B cell (primary cell): ENCODE data around the gene ATAD2B. TPM values are rescaled to one million over a fixed set of nuclear protein-coding genes. Genes with fewer than 3 reads are reported as not detected.

Experiments used
- ATAC-seq: fragments of 200-7000 bp; cut with Tn5 transposase; one replicate; pipeline ENCODE4 v1.10.0; 2021; ENCODE audit warnings: low read depth, mild to moderate bottlenecking, moderate number of reproducible peaks, moderate library complexity
- CTCF ChIA-PET: fragments of 350-600 bp; sonication (Branson Sonifier 250); formaldehyde crosslinking; loops from one replicate; lab custom pipeline; 2021; ENCODE audit warnings: antibody characterized with exemption, inconsistent platforms; lab: Charles Lee
- POLR2A ChIA-PET: fragments of 350-600 bp; sonication (Branson Sonifier 250); formaldehyde crosslinking; loops from one replicate; lab custom pipeline; 2021; ENCODE audit warnings: antibody characterized with exemption; lab: Charles Lee
- DNase-seq: peaks from one replicate; pipeline ENCODE4 v3.0.0; 2013
- H2AFZ ChIP-seq: 2 replicates; pipeline ENCODE4 v1.6.1; 2012; ENCODE audit warnings: mild to moderate bottlenecking, low read depth, low read length; ENCODE audit not compliant: insufficient read depth, poor library complexity, severe bottlenecking
- H3K27ac ChIP-seq, 2 donors: 1 replicate in 1 of 2; 2 replicates in 1 of 2; pipeline ENCODE4 v1.5.1; 2012 to 2013; ENCODE audit warnings: low read length in 2 of 2, mild to moderate bottlenecking in 2 of 2, moderate library complexity in 1 of 2
- H3K27me3 ChIP-seq, 4 experiments: fragments of 200-600 bp in 1 of 4; sonication (generic) in 1 of 4; replicated peaks in 1 of 4; 1 replicate in 2 of 4; 2 replicates in 2 of 4; pipeline versions ENCODE4 v1.6.1 to v1.7.0; 2013 to 2016; ENCODE audit warnings: low read length in 3 of 4, mild to moderate bottlenecking in 2 of 4, mixed read lengths in 1 of 4, moderate library complexity in 1 of 4; ENCODE audit not compliant: insufficient read depth in 4 of 4, control insufficient read depth in 3 of 4; ENCODE audit errors: control extremely low read depth in 1 of 4
- H3K36me3 ChIP-seq, 2 experiments: replicated peaks in 1 of 2; 1 replicate in 1 of 2; 2 replicates in 1 of 2; pipeline versions ENCODE4 v1.6.1 to v1.7.1; 2013; ENCODE audit warnings: low read length in 1 of 2; ENCODE audit not compliant: insufficient read depth in 2 of 2, control insufficient read depth in 1 of 2; ENCODE audit errors: control extremely low read depth in 1 of 2, extremely low read depth in 1 of 2
- H3K4me1 ChIP-seq, 2 donors: fragments of 200-600 bp in 1 of 2; sonication (generic) in 1 of 2; 1 replicate in 1 of 2; 2 replicates in 1 of 2; pipeline versions ENCODE4 v1.5.1 to v1.6.1; 2013 to 2017; ENCODE audit warnings: low read length in 2 of 2; ENCODE audit not compliant: control insufficient read depth in 2 of 2, insufficient read depth in 2 of 2
- H3K4me2 ChIP-seq: replicated peaks from 2 replicates; pipeline ENCODE3; 2012; ENCODE audit warnings: mild to moderate bottlenecking, low read depth, low read length; ENCODE audit not compliant: poor library complexity, severe bottlenecking
- H3K4me3 ChIP-seq, 5 experiments: fragments of 200-600 bp in 1 of 5; sonication (generic) in 1 of 5; 1 replicate in 3 of 5; 2 replicates in 2 of 5; pipeline versions ENCODE4 v1.5.1 to v1.7.0; 2011 to 2016; ENCODE audit warnings: low read length in 4 of 5, mild to moderate bottlenecking in 4 of 5, low read depth in 2 of 5, control low read depth in 1 of 5, moderate library complexity in 1 of 5; ENCODE audit not compliant: insufficient read depth in 1 of 5; ENCODE audit errors: control extremely low read depth in 1 of 5, extremely low read depth in 1 of 5
- H3K79me2 ChIP-seq: fragments of 200-600 bp; sonication (generic); one replicate; pipeline ENCODE4 v1.6.0; 2016; ENCODE audit warnings: low read length; ENCODE audit not compliant: control insufficient read depth, insufficient read depth
- H3K9ac ChIP-seq: fragments of 200-600 bp; sonication (generic); 2 replicates; pipeline ENCODE4 v1.6.1; 2017; ENCODE audit warnings: mild to moderate bottlenecking, low read length, moderate library complexity
- H3K9me3 ChIP-seq, 3 donors: one replicate each; pipeline versions ENCODE4 v1.6.1 to v1.7.1; 2013; ENCODE audit warnings: low read length in 2 of 3; ENCODE audit not compliant: control insufficient read depth in 2 of 3, insufficient read depth in 1 of 3; ENCODE audit errors: control extremely low read depth in 1 of 3
- H4K20me1 ChIP-seq: 2 replicates; pipeline ENCODE4 v1.6.0; 2012; ENCODE audit warnings: mild to moderate bottlenecking, low read length; ENCODE audit not compliant: insufficient read depth, control insufficient read depth, poor library complexity, severe bottlenecking
- H3K27ac Mint-ChIP-seq: one replicate; pipeline ENCODE4 v1.8.0; 2021; ENCODE audit warnings: mixed read lengths
- H3K27me3 Mint-ChIP-seq: one replicate; pipeline ENCODE4 v1.8.0; 2021; ENCODE audit warnings: mixed read lengths
- H3K4me1 Mint-ChIP-seq: one replicate; pipeline ENCODE4 v1.8.0; 2021; ENCODE audit warnings: mixed read lengths
- H3K4me3 Mint-ChIP-seq: one replicate; pipeline ENCODE4 v1.8.0; 2021; ENCODE audit warnings: mixed read lengths
- H3K9me3 Mint-ChIP-seq: one replicate; pipeline ENCODE4 v1.8.0; 2022; ENCODE audit warnings: mixed read lengths; ENCODE audit not compliant: insufficient read depth
- EZH2 ChIP-seq: IDR thresholded peaks from 2 replicates; pipeline ENCODE4 v1.6.1; 2012; ENCODE audit warnings: borderline replicate concordance, low read depth, mild to moderate bottlenecking, moderate library complexity, low read length; ENCODE audit not compliant: insufficient read depth, poor library complexity, severe bottlenecking
- whole genome bisulfite sequencing: methylation state at CpG from one replicate; pipeline ENCODE4 v1.1.5; 2013; ENCODE audit warnings: missing lambda C conversion rate; ENCODE audit not compliant: insufficient coverage; 5-methylcytosine and 5-hydroxymethylcytosine counted together
- intact Hi-C: fragments of 100-400 bp; cut with micrococcal nuclease; formaldehyde crosslinking; loops from one replicate; pipeline ENCODE4 v1.10.0; 2022
- polyA plus RNA-seq: library from polyadenylated mRNA; depleted of rRNA; stranded (reverse); fragments of >200 nt; gene quantifications from 2 replicates; pipeline ENCODE4 v1.2.3, GENCODE V29; 2012
- total RNA-seq, 2 donors: library from RNA; stranded (reverse); fragments of 120-200 nt in 1 of 2; gene quantifications; 1 replicate in 1 of 2; 2 replicates in 1 of 2; pipeline versions ENCODE4 v1.2.3 to v1.2.4, GENCODE V29; 2013 to 2022
- TF ChIP-seq, protein P1 (sequence below): fragments of 200-600 bp; IDR thresholded peaks from one replicate; pipeline ENCODE4 v1.8.0; 2022; ENCODE audit warnings: antibody characterized with exemption, mild to moderate bottlenecking

Gene ATAD2B
- total and polyA plus RNA-seq, 2 donors (not counting 1 experiment from before 2014, with no cell fraction given), result 5.1 to 90.8 TPM

DNA sequence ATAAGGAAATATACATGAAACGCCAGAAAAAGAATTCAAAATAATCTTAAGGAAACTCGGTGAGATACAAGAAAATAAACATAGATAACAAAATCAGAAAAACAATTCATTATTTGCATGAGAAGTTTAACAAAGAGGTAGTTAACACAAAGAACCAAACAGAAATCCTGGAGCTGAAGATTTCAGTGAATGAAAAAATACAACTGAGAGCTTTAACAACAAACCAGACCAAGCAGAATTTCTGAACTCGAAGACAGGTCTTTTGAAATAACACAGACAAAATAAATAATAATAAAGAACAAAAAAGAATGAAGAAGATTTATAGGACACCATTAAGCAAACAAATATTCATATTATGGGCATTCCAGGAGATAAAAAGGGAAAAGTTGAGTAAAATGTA, 204.7 kb downstream of the ATAD2B start:
- CTCF ChIA-PET, result no interaction called here

DNA sequence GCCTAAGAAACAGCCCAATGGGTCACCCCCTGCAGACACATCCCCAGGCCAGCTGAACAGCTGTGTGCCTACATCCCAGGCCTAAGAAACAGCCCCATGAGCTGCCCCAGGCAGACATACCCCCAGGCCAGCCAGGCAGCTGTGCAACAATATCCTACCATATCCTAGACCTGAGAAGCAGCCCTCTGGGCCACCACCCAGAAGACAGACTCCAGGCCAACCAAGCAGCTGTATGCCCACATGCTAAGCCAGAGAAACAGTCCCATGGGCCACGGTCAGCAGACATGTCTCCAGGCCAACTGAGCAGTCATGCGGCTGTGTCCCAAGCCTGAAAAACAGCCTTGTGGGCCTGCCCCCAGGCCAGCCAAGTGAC, 205.5 kb downstream of the ATAD2B start:
- H3K4me3 Mint-ChIP-seq, result no peak overlapping the region
- Histone ChIP-seq H4K20me1 (no peaks in the 10 kb centered on the region), H3K27me3 (no peaks in the 10 kb centered on the region), H3K36me3 (peaks cover 12 to 36% of the 10 kb centered on the region in 2 experiments), H3K4me2 (no peak overlapping the region), H3K9ac (no peak overlapping the region), H3K4me1 (no peaks in the 10 kb centered on the region), H2AFZ (no peak overlapping the region), H3K27ac (no peak overlapping the region), H3K9me3 (peaks cover 4 to 23% (median 18%) of the 10 kb centered on the region in 3 donors), H3K4me3 (no peak overlapping the region), H3K79me2 (peaks cover 7% of the 10 kb centered on the region)
- TF ChIP-seq, protein P1, sequence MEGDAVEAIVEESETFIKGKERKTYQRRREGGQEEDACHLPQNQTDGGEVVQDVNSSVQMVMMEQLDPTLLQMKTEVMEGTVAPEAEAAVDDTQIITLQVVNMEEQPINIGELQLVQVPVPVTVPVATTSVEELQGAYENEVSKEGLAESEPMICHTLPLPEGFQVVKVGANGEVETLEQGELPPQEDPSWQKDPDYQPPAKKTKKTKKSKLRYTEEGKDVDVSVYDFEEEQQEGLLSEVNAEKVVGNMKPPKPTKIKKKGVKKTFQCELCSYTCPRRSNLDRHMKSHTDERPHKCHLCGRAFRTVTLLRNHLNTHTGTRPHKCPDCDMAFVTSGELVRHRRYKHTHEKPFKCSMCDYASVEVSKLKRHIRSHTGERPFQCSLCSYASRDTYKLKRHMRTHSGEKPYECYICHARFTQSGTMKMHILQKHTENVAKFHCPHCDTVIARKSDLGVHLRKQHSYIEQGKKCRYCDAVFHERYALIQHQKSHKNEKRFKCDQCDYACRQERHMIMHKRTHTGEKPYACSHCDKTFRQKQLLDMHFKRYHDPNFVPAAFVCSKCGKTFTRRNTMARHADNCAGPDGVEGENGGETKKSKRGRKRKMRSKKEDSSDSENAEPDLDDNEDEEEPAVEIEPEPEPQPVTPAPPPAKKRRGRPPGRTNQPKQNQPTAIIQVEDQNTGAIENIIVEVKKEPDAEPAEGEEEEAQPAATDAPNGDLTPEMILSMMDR, result no peak
- no peak for TF ChIP-seq EZH2
- 100% methylated on average over 2 of the region's 2 CpGs for WGBS
- POLR2A ChIA-PET, result no interaction called here
- ATAC-seq, result no peak
- peaks cover 5% of the 10 kb centered on the region for H3K4me1 Mint-ChIP-seq
- no peaks in the 10 kb centered on the region for H3K27me3 Mint-ChIP-seq
- CTCF ChIA-PET, result no interaction called here
- no peak for DNase-seq
- peaks cover 11% of the 10 kb centered on the region for H3K9me3 Mint-ChIP-seq
- no peak overlapping the region for H3K27ac Mint-ChIP-seq
- intact Hi-C loops, result no loop called here

More for the DNA sequence above, 204.7 kb downstream of the ATAD2B start:
- no peak for TF ChIP-seq EZH2
- intact Hi-C loops, result no loop called here
- H3K27me3 ChIP-seq, result no peaks in the 10 kb centered on the region
- no peaks in the 10 kb centered on the region for H3K4me1 ChIP-seq
- no peak for DNase-seq
- Mint-ChIP-seq H3K4me3 (no peak overlapping the region), H3K27me3 (no peaks in the 10 kb centered on the region), H3K4me1 (peaks cover 2% of the 10 kb centered on the region), H3K27ac (no peak overlapping the region), H3K9me3 (peaks cover 11% of the 10 kb centered on the region)
- peaks cover 7% of the 10 kb centered on the region for H3K79me2 ChIP-seq
- no peaks in the 10 kb centered on the region for H4K20me1 ChIP-seq
- H3K4me2 ChIP-seq, result no peak overlapping the region
- H3K36me3 ChIP-seq, result peaks cover 14 to 39% of the 10 kb centered on the region in 2 experiments
- H3K9ac ChIP-seq, result no peak overlapping the region
- ATAC-seq, result no peak
- POLR2A ChIA-PET, result no interaction called here
- no peak overlapping the region for H3K4me3 ChIP-seq
- H3K27ac ChIP-seq, result no peak overlapping the region
- no peak overlapping the region for H2AFZ ChIP-seq
- peaks cover 4 to 23% (median 18%) of the 10 kb centered on the region in 3 donors for H3K9me3 ChIP-seq
- WGBS, result no CpG with 5 or more reads among the region's 3 CpGs
